ENCODE data around the gene ATP6V0A1. TPM values are rescaled to one million over a fixed set of nuclear protein-coding genes. Genes with fewer than 3 reads are reported as not detected.
A peak's percentile ranks its signal among the peaks of the same experiment; 100 is the strongest.

Gene ATP6V0A1
- total RNA-seq, 1 donor from 2014 or later, result 90.5 TPM

GRCh38 chr17:42517516-42517915 lies 58.8 kb downstream of the ATP6V0A1 start:
- H3K27ac Mint-ChIP-seq, result no peak overlapping the region
- peaks cover 24% of the 10 kb centered on the region for H3K36me3 Mint-ChIP-seq (ENCODE audit: insufficient read depth)
- peak; percentile 57 for DNase-seq (ENCODE audit: low spot score, unreplicated experiment)
- no peak overlapping the region for H3K4me3 Mint-ChIP-seq (ENCODE audit: low read depth)
- H3K4me1 Mint-ChIP-seq (ENCODE audit: low read depth), result peaks cover 20% of the 10 kb centered on the region
- TF ChIP-seq, protein P1, sequence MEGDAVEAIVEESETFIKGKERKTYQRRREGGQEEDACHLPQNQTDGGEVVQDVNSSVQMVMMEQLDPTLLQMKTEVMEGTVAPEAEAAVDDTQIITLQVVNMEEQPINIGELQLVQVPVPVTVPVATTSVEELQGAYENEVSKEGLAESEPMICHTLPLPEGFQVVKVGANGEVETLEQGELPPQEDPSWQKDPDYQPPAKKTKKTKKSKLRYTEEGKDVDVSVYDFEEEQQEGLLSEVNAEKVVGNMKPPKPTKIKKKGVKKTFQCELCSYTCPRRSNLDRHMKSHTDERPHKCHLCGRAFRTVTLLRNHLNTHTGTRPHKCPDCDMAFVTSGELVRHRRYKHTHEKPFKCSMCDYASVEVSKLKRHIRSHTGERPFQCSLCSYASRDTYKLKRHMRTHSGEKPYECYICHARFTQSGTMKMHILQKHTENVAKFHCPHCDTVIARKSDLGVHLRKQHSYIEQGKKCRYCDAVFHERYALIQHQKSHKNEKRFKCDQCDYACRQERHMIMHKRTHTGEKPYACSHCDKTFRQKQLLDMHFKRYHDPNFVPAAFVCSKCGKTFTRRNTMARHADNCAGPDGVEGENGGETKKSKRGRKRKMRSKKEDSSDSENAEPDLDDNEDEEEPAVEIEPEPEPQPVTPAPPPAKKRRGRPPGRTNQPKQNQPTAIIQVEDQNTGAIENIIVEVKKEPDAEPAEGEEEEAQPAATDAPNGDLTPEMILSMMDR (IDR thresholded peaks at IDR 0.05; ENCODE audit: unreplicated experiment), result peak; percentile 93
- H3K9me3 Mint-ChIP-seq (ENCODE audit: low read depth), result no peaks in the 10 kb centered on the region
- H3K27me3 Mint-ChIP-seq, result no peaks in the 10 kb centered on the region

DNA sequence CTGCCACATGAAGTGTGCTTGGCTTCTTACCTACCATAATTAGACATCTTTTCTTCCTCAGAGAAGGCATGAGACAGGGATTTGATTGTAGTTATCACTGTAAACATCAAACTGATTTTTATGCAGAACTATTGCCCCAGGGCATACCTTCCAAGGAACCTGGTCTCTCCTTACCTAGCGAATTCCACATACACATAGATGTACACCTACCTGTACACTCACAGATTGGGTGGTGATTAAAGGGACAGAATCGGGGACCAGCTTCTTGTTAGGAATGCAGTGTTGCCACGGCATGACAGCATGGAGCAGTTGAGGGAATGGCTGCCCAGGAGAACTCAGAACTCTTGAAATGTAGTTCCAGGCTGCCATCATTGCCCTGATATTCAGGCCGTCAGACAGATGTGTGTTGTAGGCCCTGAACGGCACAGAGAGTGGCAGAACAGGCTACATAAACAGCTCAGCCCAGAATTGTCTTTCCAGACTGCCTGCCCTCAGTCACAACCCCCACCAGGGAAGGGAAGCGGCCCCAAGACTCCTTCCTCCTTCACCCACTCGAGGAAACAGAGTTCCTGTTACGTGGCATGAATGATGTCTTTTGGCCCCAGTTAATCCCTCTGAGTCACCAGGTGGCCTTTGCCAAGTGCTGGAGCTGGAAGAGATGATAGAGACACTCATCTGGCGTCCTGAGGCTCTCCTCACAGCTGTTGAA lies 59.5 kb downstream of the ATP6V0A1 start:
- H3K9me3 Mint-ChIP-seq (ENCODE audit: low read depth), result no peaks in the 10 kb centered on the region
- TF ChIP-seq, protein P1 (IDR thresholded peaks at IDR 0.05; ENCODE audit: unreplicated experiment), result no peak
- H3K4me1 Mint-ChIP-seq (ENCODE audit: low read depth), result peaks cover 23% of the 10 kb centered on the region
- H3K27me3 Mint-ChIP-seq, result no peaks in the 10 kb centered on the region
- H3K27ac Mint-ChIP-seq, result peak overlapping the region; percentile 90
- H3K36me3 Mint-ChIP-seq (ENCODE audit: insufficient read depth), result peaks cover 28% of the 10 kb centered on the region
- DNase-seq (ENCODE audit: low spot score, unreplicated experiment), result no peak
- no peak overlapping the region for H3K4me3 Mint-ChIP-seq (ENCODE audit: low read depth)

GRCh38 chr17:42518755-42519545 lies 60.3 kb downstream of the ATP6V0A1 start:
- Mint-ChIP-seq H3K4me3 (ENCODE audit: low read depth) (no peak overlapping the region), H3K4me1 (ENCODE audit: low read depth) (peaks cover 25% of the 10 kb centered on the region), H3K27me3 (no peaks in the 10 kb centered on the region), H3K27ac (peak overlapping the region; percentile 90), H3K36me3 (ENCODE audit: insufficient read depth) (peaks cover 30% of the 10 kb centered on the region), H3K9me3 (ENCODE audit: low read depth) (no peaks in the 10 kb centered on the region)
- no peak for DNase-seq (ENCODE audit: low spot score, unreplicated experiment)
- TF ChIP-seq, protein P1 (IDR thresholded peaks at IDR 0.05; ENCODE audit: unreplicated experiment), result no peak

- TF ChIP-seq, protein P1 (IDR thresholded peaks at IDR 0.05; ENCODE audit: unreplicated experiment), result no peak
- Mint-ChIP-seq H3K9me3 (ENCODE audit: low read depth) (no peaks in the 10 kb centered on the region), H3K4me3 (ENCODE audit: low read depth) (peak overlapping the region; percentile 24), H3K4me1 (ENCODE audit: low read depth) (peaks cover 25% of the 10 kb centered on the region), H3K27me3 (no peaks in the 10 kb centered on the region), H3K27ac (peak overlapping the region; percentile 90), H3K36me3 (ENCODE audit: insufficient read depth) (peaks cover 30% of the 10 kb centered on the region)
- DNase-seq (ENCODE audit: low spot score, unreplicated experiment), result no peak
Observed at GRCh38 chr17:42519546-42520491, 61.1 kb downstream of the ATP6V0A1 start.

DNA sequence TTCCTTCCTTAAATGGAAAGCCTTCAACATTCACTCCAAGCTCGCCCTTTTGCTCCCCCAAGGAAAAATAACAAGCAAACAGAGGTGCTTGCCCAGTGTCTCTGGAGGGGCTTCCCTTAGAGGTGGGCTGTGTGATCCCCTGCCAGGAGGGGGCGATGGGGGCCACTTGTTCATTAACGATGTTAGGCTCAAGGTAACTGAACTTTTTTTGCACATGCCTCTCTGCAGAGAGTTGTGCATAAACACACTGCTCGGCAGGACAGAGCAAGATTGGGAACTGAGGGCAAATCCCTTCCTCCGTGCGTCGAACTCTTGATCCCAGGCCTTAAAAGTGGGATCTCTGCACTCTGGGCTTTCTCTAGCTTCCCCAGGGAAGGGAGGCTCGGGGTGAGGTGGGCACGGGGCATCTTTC lies 61.9 kb downstream of the ATP6V0A1 start:
- DNase-seq (ENCODE audit: low spot score, unreplicated experiment), result no peak
- H3K27ac Mint-ChIP-seq, result peak overlapping the region; percentile 90
- peaks cover 25% of the 10 kb centered on the region for H3K4me1 Mint-ChIP-seq (ENCODE audit: low read depth)
- TF ChIP-seq, protein P1 (IDR thresholded peaks at IDR 0.05; ENCODE audit: unreplicated experiment), result peak; percentile 49
- no peak overlapping the region for H3K4me3 Mint-ChIP-seq (ENCODE audit: low read depth)
- peaks cover 32% of the 10 kb centered on the region for H3K36me3 Mint-ChIP-seq (ENCODE audit: insufficient read depth)
- no peaks in the 10 kb centered on the region for H3K27me3 Mint-ChIP-seq
- H3K9me3 Mint-ChIP-seq (ENCODE audit: low read depth), result no peaks in the 10 kb centered on the region
